Measurements from ENCODE around the gene PHLDB1. TPM values are rescaled to one million over a fixed set of nuclear protein-coding genes. Genes with fewer than 3 reads are reported as not detected.

Gene PHLDB1
- total and polyA plus RNA-seq, 2 of the 8 experiments (the other 6 are each of a cell fraction or from before 2014, with no cell fraction given) = 53.9 to 74.8 TPM

DNA sequence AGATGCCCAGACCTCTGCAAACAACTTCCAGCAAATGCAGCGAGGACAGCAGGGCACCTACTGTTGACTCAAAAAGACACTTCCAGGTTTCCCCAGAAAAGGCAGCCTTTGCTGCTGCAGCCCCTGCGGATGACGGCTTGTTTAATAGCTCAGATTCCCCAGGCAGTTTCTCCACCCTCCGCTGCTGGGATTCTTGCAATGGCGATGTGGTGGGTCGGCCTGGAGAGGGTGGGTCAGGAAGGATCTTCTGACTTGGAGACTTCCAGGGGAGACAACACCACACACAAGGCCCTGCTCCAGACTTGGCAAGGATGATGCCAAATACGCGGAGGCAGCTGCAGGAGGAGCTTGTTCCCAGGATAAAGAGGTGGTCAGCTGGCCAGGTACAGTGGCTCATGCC lies 89.9 kb downstream of the PHLDB1 start (continued):
- TF ChIP-seq, protein P1, sequence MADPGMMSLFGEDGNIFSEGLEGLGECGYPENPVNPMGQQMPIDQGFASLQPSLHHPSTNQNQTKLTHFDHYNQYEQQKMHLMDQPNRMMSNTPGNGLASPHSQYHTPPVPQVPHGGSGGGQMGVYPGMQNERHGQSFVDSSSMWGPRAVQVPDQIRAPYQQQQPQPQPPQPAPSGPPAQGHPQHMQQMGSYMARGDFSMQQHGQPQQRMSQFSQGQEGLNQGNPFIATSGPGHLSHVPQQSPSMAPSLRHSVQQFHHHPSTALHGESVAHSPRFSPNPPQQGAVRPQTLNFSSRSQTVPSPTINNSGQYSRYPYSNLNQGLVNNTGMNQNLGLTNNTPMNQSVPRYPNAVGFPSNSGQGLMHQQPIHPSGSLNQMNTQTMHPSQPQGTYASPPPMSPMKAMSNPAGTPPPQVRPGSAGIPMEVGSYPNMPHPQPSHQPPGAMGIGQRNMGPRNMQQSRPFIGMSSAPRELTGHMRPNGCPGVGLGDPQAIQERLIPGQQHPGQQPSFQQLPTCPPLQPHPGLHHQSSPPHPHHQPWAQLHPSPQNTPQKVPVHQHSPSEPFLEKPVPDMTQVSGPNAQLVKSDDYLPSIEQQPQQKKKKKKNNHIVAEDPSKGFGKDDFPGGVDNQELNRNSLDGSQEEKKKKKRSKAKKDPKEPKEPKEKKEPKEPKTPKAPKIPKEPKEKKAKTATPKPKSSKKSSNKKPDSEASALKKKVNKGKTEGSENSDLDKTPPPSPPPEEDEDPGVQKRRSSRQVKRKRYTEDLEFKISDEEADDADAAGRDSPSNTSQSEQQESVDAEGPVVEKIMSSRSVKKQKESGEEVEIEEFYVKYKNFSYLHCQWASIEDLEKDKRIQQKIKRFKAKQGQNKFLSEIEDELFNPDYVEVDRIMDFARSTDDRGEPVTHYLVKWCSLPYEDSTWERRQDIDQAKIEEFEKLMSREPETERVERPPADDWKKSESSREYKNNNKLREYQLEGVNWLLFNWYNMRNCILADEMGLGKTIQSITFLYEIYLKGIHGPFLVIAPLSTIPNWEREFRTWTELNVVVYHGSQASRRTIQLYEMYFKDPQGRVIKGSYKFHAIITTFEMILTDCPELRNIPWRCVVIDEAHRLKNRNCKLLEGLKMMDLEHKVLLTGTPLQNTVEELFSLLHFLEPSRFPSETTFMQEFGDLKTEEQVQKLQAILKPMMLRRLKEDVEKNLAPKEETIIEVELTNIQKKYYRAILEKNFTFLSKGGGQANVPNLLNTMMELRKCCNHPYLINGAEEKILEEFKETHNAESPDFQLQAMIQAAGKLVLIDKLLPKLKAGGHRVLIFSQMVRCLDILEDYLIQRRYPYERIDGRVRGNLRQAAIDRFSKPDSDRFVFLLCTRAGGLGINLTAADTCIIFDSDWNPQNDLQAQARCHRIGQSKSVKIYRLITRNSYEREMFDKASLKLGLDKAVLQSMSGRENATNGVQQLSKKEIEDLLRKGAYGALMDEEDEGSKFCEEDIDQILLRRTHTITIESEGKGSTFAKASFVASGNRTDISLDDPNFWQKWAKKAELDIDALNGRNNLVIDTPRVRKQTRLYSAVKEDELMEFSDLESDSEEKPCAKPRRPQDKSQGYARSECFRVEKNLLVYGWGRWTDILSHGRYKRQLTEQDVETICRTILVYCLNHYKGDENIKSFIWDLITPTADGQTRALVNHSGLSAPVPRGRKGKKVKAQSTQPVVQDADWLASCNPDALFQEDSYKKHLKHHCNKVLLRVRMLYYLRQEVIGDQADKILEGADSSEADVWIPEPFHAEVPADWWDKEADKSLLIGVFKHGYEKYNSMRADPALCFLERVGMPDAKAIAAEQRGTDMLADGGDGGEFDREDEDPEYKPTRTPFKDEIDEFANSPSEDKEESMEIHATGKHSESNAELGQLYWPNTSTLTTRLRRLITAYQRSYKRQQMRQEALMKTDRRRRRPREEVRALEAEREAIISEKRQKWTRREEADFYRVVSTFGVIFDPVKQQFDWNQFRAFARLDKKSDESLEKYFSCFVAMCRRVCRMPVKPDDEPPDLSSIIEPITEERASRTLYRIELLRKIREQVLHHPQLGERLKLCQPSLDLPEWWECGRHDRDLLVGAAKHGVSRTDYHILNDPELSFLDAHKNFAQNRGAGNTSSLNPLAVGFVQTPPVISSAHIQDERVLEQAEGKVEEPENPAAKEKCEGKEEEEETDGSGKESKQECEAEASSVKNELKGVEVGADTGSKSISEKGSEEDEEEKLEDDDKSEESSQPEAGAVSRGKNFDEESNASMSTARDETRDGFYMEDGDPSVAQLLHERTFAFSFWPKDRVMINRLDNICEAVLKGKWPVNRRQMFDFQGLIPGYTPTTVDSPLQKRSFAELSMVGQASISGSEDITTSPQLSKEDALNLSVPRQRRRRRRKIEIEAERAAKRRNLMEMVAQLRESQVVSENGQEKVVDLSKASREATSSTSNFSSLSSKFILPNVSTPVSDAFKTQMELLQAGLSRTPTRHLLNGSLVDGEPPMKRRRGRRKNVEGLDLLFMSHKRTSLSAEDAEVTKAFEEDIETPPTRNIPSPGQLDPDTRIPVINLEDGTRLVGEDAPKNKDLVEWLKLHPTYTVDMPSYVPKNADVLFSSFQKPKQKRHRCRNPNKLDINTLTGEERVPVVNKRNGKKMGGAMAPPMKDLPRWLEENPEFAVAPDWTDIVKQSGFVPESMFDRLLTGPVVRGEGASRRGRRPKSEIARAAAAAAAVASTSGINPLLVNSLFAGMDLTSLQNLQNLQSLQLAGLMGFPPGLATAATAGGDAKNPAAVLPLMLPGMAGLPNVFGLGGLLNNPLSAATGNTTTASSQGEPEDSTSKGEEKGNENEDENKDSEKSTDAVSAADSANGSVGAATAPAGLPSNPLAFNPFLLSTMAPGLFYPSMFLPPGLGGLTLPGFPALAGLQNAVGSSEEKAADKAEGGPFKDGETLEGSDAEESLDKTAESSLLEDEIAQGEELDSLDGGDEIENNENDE (IDR thresholded peaks at IDR 0.05; ENCODE audit: insufficient replicate concordance, low read length) = no peak
- no peak for TF ChIP-seq ZNF274 (IDR thresholded peaks at IDR 0.05; ENCODE audit: borderline replicate concordance, extremely low read depth, low read length)
- no peak for TF ChIP-seq JUND (IDR thresholded peaks at IDR 0.05; ENCODE audit: low read length)
- no peak for TF ChIP-seq CBX8 (IDR thresholded peaks at IDR 0.05; ENCODE audit: borderline replicate concordance, low read depth, low read length)
- no peak for TF ChIP-seq KDM4A (IDR thresholded peaks at IDR 0.05; ENCODE audit: low read depth, low read length, severe bottlenecking)
- TF ChIP-seq, protein P2, sequence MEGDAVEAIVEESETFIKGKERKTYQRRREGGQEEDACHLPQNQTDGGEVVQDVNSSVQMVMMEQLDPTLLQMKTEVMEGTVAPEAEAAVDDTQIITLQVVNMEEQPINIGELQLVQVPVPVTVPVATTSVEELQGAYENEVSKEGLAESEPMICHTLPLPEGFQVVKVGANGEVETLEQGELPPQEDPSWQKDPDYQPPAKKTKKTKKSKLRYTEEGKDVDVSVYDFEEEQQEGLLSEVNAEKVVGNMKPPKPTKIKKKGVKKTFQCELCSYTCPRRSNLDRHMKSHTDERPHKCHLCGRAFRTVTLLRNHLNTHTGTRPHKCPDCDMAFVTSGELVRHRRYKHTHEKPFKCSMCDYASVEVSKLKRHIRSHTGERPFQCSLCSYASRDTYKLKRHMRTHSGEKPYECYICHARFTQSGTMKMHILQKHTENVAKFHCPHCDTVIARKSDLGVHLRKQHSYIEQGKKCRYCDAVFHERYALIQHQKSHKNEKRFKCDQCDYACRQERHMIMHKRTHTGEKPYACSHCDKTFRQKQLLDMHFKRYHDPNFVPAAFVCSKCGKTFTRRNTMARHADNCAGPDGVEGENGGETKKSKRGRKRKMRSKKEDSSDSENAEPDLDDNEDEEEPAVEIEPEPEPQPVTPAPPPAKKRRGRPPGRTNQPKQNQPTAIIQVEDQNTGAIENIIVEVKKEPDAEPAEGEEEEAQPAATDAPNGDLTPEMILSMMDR (IDR thresholded peaks at IDR 0.05; ENCODE audit: control extremely low read depth in 1 of 3, insufficient read depth in 1 of 3, low read depth in 1 of 3, low read length in 3 of 3) = no peak
- TF ChIP-seq CHD2 (IDR thresholded peaks at IDR 0.05; ENCODE audit: low read length) = no peak
- TF ChIP-seq EZH2 (IDR thresholded peaks at IDR 0.05; ENCODE audit: low read depth, low read length, severe bottlenecking) = no peak
- no peak for TF ChIP-seq EP300 (IDR thresholded peaks at IDR 0.05; ENCODE audit: borderline replicate concordance in 1 of 2, low read depth in 2 of 2, low read length in 2 of 2)

All from H1 (cell line).